HG03521 (cell line): ENCODE measurements around the gene TAPBP.
"Not testable (repeated sequence)": the region's sequence is repeated elsewhere in the genome, so short reads cannot be mapped to it uniquely, and the experiment has no call there.

Experiments used
- ATAC-seq: cut with Tn5 transposase; IDR thresholded peaks from one replicate; pipeline ENCODE4 v1.9.1; 2021; ENCODE audit warnings: mild to moderate bottlenecking, moderate library complexity; ENCODE audit not compliant: unreplicated experiment

The TAPBP gene

DNA sequence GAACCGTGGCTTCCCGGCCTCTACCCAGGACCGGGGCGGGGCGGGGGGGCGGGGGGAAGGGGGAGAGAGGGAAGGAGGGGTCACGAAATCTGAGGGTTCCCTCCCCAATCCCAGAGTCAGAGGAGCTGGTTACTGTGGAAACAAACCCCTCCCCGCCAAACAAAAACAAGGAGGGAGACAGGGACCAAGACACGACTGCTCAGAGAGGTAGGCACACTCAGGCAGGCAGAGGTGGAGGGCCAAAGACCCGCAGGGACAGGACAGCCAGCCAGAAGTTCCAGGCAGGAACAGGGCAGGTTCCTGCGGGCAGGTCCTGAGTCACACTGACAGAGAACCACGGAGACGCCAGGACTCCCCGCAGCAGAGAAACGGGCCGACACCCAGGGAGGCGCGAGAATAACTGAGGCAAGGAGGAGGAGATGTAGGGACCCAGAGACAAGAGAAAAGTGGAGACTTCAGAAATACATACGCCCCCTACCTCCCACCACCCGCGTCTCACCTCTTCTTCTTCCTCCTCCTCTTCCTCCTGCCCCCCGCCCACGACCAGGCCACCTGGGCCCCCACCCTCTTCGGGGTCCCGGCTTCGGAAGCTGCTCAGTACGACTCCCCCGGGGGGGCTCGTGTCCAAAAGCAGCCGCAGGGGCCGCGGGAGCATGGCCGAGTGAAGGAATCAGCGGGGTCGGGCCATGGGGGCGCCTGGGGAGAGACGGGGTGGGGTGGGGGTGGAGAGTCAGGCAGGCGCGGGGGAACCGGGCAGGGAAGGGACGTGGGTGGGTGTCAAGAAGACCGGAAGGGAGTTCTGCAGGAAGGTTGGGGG lies 15.7 kb downstream of the TAPBP start:
- ATAC-seq = peak; percentile 16

DNA sequence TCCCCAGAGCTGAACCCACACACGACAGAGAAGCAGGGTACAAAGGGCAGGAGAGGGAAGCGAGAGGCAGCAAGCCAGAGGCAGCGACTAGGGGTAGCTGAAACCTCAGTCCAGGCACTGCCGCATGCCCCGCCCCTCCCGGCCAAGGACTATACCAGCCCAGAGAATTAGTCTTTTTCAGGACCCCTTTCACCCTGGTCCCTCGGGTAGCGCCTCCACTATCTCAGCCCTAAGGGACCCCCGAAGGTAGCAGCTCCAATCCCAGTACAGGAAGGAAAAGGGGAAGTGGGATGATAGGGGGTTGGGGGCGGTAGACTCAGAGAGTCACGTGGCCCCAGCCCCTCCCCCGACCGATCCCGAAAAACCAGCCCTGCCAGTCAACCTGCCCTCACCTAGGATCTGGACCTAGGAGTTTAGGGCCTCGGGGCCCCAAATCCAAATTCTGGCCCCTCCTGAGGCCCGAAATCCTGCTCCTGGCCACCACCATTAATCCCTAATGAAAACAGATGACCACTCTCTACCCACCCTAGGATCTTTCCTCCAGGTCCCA lies 16.4 kb downstream of the TAPBP start:
- no peak for ATAC-seq

DNA sequence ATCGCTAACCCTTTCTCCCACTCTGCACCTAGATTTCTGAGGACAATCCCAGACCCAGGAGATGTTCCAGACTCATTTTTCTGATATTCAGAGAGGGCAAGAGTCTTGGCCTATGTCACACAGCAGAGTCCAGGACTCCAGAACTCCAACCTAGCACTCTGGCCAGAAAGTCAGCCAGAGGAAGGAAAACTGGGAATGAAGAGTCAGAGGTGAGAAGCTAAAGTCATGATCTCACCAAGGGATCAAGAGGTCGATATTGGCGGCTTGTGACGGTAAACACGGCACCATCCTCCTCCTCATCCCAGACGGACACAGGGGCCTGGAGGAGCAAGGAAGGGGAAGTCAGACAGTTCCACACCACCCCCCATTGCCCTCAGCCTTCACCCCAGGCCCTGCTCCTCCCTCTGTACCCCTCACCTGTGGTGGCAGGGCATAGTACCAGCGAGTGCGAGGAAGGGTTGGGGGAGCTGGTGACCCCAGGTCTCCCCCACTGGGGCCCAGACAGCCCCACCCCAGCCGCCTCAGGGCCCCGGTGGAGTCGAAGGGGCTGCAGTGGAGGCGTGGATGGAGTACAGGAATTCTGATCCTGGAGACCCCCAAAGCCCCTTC lies 17.0 kb downstream of the TAPBP start:
- no peak for ATAC-seq

DNA sequence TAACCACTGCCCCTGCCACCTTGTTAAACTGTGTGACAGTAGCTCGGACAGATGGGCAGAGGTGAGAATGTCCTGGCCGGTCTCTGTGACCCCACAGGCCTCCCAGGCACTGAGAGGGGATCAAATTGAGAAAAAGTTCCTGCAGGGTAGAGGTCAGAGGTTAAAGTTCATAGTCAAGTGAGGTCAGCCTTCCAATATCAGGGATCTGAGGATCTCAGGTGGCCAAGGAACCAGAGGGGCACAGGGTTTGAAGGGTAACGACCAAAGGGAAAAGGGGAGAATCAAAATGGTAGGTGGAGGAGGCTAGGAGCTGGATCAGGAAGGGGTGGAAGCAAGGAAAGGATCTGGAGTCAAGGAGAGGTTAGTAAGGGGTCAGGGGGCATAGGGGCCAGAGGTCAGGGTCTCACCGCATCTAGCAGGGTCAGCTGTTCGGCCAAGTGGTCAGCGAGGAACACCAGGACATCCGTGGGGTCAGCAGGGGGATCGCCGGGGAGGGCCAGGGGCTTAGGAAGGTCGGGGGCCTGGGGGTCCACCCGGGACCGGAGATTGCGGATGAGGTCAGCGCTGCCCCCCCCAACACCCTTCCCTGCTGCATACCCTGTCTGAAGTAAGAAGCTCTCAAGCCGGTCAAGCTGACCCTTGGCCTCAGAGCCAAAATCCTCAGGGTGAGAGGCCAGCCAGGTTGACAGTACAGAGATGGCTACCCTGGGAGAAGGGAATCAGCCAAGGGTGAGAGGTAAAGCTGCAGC lies 18.1 kb downstream of the TAPBP start:
- ATAC-seq = no peak

DNA sequence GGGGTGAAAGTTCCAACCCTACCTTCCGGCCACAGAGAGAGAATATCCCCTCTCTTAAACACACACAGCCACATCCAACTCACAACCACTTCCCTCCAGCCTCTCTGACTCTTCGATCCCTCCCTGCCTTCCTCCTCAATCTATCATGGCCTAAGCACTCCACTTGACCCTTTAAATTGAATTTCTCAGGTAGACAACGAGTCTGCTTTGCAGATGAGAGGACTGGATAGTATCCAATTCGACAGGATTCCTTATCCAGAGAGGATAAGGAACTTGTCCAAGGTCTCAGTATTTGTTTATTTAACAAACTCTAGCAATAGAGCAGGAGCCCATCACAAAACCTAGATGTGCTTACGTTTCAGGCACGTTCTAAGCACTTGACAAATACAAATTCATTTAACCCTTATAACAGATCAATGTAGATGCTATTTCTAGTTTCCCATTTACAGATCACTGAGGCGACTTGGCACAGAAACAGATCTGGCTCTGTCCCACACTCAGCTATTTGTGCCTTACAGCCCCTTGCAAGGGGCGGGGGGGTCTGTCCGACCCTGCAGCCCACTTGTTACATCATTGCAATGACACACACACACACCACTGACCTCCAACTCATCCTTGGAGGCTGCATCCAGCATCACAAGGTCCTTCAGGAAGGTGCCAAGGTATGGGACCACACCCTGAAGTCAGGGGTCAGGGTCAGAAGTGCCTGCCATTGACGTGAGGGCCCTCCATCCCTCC lies 19.6 kb downstream of the TAPBP start:
- ATAC-seq = no peak

DNA sequence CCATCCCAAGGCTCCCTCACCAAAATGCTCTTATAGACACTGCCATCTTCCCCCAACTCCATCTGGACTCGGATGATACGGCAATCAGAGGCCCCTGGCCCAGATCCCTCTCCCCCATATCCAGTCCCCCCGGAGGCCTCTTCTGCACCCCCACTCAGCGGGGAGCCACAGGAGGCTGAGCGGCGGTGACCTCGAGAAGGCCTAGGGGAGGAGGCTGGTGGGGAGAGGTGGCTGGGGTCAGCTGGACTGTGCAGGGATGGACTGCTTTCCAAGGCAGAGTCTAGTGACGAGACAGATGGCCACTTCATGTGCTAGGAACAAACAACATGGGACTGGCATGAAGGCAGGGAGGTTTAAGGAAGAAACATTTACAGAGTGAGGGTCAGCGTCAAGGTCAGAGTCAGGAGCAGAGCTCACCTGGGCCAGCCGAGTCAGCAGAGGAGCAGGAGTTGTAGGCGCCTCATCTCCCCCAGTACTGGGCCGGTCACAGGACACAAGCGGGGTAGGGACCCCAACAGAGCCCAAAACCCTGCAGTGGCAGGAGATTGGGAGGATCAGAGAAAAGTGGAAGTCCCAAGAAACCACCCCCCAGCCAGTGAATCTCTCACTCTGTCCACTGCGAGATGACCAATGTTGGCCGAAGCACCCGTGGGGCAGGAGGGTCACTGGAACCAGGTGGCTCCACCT lies 20.7 kb downstream of the TAPBP start:
- ATAC-seq = no peak

DNA sequence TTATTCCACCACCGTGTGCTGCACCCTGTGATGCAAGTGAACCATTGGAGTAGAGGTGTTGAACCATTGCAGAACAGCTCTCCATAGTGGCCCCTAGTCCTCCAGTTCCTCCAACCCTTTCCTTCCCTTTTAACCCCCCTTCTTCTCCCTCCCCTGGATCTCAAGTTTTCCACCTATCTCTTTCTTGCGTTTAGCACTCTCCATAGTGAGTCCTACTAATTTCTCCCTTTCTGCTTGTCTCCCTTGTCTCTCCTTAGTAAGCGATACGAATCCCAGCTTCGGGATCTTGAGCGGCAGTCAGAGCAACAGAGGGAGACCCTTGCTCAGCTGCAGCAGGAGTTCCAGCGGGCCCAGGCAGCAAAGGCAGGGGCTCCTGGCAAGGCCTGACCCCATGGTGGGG lies 23.4 kb downstream of the TAPBP start:
- no peak for ATAC-seq

DNA sequence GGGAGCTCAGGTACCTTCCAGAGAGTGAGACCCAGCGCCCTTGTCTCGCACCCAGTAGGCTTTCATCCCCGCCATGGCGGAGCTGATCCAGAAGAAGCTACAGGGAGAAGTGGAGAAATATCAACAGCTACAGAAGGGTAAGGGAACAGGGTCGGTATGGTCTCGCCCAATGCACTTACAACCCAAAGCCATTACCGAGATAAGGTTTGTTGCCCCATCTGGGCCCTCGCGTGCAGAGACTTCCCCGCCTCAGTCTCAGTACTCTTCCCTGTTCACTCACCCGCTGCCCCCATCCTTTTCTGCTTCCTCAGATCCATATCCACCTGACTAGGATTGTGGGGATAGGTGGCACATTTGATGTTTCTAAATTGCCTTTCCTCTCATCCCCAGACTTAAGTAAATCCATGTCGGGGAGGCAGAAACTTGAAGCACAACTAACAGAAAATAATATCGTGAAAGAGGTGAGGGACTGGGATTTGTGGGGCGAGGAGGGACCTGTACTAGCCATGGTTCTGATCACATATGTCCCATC lies 24.0 kb downstream of the TAPBP start:
- no peak for ATAC-seq

DNA sequence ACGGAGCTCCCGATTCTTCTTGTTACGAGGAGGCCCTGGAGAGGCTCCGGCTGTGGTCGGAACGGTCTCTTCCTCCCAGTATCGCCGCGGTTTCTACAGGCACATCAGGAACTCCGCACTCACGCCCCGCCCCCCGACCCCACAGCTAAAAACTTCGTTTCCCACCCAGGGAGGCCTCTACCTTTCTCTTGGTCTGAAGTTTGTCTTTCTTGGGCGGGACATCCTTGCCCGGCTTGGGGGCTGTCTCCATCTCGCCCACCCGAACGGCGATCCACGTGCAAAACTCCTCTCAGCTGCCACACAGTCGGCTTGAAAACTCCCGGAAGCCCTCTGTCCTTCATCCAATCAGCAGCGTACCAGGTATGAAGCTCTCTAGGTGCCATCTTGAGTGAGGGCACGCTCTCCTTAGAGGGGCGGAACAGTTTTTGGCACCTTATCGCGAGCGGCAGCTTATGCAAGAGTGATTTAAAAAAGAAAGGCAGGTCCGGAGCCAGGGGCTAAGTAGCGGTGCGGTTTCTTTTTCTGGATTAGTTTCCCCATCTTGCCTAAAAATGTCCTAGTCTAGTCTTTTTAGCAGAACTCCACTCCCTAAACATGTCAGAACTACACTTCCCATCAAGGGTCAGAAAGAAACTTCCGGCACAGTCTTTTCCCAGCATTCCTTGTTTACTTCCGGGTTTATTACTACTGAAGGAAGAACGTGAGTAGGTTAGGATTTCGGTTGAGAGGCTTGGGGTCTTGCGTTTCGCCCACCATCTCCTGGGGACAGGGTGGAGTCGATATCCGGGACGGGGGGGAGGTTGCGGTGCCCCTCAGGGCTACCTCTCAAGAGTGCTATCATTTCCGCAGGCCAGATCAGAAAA lies 24.7 kb downstream of the TAPBP start, which contains the start of the genes PFDN6 and WDR46:
PFDN6 (plus strand) TSS at position 681 of the 863 bp plus-strand sequence. CDS start 256 bp downstream, outside the sequence.
WDR46 (minus strand) TSS at position 319 of the 863 bp plus-strand sequence; CDS start at position 250, 69 bp downstream.
- peak; percentile 76 for ATAC-seq

DNA sequence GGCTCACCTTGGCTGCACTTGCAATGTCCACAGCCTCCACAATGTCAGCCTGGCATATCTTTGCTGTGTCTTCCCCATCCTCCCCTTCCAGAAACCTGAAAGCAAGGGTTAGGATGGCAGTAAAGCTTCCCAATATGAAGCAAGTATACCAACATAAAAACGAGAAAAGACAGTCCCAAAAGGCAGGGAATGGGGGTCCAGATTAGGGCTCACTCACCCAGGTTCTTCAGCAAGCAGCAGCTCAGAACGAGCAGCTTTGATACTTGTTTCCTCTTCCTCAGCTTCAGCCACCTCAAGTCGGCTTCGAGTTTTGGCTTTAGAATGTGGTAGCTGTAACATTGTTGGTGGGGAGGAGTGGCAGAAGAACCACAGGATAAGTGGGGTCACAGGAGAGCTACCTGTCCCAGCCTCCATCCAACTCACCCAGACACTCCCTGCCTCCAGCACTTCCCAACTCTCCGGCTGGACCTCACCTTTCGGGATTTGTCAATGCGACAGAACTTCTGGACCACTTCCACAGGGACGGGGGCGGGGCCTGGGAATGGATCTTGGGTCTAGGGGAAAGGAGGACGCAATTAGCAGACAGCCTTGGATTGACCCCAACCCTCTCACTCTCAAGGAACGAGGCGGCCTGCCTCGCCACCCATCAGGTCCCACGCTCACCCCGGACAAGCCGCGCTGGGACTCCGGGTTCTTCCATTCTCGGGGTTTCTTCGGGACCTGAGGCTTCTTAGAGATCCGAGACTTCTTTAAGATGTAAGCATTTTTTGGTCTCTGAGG lies 25.5 kb downstream of the TAPBP start:
- ATAC-seq = no peak

DNA sequence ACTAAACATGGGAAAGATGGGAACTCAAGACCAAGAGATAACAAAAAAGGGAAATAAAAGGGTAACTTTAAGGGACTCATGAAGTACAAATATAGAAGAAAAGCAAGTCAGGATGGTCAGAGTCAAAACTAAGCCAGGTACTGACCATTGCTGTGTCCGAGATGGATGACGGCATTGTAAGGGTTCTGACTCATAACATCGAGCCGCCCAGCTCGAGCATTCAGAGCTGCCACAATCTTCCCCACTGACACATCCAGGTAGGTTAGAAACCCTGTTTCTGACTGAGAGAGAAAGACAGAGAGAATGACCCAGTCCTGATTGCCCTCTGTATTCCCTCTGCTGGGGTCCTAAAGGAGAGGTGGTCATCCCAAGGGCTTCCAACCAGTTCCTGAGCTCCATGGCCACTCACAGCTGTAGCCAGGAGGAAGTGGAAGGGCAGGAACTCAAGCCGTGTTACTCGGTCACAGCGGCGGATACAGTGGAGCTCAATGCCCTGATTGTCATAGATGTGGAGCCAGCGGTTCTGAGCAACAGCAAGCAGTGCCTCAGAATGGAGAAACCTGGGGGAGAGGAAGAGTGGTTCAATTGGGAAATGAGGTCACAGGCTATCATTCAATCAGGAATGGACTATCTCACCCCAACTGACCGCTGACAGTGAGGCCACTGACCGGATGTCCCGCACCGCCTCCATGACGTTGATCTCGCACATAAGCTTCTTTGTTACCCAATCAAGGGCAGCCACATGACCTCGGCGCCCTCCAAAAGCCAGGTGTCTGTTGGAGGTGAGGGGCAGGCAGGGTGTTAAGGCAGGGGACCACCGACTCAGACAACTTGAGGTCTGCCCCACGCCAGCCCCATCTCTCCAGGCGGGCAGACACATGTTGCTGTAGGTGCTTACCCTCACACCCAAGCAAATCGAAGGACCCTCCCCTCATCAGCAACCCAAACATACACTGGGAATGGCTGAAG lies 26.6 kb downstream of the TAPBP start:
- ATAC-seq = no peak

DNA sequence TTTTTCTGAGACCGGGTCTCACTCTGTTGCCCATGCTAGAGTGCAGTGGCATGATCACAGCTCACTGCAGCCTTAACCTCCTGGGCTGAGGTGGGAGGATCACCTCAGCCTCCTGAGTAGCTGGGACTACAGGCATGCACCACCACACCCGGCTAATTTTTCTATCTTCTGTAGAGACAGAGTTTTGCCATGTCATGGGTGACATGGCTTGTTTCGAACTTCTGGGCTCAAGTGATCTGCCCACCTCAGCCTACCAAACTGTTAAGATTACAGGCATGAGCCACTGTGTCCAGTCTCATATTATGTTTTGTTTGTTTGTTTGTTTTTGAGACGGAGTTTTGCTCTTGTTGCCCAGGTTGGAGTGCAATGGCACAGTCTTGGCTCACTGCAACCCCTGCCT lies 28.7 kb downstream of the TAPBP start:
- ATAC-seq = not testable (repeated sequence)

DNA sequence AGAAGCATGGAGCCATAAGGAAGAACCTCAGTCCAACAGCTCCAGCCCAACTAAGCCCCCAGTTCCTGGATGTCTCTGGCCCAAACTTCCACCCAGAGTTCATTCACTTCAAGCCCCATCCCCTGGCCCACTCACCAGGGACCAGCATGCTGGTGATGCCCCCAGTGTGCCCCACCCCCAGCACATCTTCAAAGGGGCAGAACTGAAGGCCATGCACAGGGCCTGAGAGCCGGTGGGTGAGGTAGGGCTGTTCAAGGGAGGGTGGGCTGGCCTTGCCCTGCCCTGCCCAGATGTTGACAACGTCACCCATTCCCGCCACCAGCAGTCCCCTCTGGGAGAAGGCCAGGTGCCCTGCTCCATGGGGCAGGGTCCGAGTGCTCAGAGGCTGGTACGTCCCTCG lies 33.3 kb downstream of the TAPBP start:
- ATAC-seq = no peak

DNA sequence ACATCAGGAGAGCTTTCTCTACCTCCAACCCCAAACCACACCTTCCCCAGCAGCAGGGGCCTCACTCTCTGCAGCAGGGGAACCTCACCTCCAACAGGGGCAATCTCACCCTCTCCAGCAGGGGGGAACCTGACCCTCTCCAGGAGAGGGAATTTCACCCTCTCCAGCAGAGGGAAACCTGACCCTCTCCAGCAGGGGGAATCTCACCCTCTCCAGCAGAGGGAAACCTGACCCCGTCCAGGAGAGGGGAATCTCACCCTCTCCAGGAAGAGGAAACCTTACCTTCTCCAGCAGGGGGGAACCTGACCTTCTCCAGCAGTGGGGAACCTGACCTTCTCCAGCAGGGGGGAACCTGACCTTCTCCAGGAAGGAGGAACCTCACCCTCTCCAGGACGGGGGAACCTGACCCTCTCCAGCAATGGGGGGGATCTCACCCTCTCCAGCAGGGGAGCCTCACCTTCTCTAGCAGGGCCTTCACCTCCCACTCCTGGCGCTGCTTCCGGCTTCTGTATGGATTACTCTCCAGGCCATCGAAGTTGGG lies 33.8 kb downstream of the TAPBP start:
- no peak for ATAC-seq

DNA sequence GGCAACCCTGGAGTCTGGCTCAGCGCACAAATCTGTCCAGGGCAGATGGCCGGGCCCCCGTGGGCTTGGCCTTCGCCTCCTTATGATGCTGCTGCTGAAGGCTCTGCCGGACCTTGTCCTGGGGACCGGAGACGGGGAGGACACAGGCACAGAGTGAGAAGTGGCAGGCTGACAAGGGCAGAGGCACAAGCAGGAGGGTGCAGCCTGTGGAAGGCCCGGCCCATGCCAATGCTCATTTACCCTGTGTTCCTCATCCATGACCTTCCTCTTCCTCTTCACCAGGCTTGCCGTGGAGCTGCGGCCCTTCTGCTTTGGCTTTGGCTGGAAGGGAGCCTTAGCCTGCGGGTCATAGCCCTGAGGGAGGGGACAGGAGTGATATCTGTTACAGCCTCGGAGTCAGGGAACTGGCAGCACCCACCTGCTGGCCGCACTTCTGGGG lies 34.6 kb downstream of the TAPBP start:
- ATAC-seq = no peak

DNA sequence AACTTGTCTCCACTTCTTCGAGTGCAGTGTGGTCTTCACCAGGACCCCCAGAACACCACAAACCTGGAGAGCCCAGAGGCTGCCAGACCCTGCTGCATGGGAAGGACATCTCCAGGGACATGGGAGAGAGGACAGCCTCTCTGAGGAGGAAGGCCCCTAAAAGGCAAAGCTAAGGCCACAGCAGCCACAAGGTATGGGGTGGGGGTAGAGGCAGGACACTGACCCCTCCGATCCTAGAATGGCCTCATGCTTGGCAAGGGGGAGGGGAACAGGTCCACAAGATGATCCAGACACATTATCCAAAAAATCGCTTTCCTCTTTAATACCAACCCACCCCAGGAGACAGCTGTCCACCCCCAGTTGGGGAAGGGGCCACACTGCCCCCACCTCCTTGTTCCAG lies 35.1 kb downstream of the TAPBP start:
- ATAC-seq = no peak

DNA sequence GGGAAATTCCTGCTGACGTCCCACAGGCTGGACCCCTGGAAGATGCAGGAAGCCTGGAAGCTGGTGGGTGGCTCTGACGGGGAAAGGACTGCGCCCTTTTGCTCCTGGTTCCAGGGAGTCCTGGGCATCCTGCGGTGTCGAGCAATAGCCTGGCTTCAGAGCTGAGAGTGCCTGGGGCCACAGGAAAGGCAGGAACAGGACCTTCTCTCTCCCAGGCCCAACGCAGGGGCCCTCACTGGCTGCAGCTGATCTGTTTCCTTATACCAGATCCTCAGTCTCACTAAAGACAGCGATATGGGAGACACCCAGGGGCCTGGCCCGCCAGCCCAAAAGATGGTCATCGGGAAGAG lies 35.5 kb downstream of the TAPBP start:
- ATAC-seq = no peak
